ENCODE data around the gene APBB2. TPM values are rescaled to one million over a fixed set of nuclear protein-coding genes. Genes with fewer than 3 reads are reported as not detected.
"Not testable (repeated sequence)": the region's sequence is repeated elsewhere in the genome, so short reads cannot be mapped to it uniquely, and the experiment has no call there.

Gene APBB2
- total and polyA plus RNA-seq, 2 donors, result 20.6 to 67.8 TPM

DNA sequence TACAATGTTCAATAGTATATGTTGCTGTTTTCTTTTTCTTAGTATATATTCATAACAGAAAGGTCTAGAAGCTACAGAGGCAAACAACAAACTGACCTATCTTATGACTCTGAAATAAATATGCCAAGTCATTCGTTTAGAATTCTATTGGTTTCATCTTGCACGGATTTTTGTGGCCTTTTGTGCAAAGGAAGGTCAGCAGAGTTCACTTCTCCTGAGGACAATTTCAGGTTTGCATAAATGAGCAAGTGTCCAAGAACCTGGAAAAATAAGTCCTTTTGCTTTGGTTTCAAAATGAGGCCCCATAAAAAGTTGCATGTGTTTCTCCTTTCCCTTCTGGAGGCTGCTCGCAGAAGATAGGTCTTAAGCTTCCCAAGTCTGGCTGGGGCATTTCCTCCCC is 156.9 kb downstream of the APBB2 start:
- Histone ChIP-seq H3K27ac (ENCODE audit: low read depth) (no peak overlapping the region), H3K36me3 (ENCODE audit: insufficient read depth) (no peaks in the 10 kb centered on the region), H3K4me1 (ENCODE audit: insufficient read depth) (no peaks in the 10 kb centered on the region), H3K4me3 (ENCODE audit: low read depth, low read length) (no peak overlapping the region)
- no peak for DNase-seq (ENCODE audit: extremely low spot score)
- WGBS, result 61% methylated on average over 3 of the region's 3 CpGs

DNA sequence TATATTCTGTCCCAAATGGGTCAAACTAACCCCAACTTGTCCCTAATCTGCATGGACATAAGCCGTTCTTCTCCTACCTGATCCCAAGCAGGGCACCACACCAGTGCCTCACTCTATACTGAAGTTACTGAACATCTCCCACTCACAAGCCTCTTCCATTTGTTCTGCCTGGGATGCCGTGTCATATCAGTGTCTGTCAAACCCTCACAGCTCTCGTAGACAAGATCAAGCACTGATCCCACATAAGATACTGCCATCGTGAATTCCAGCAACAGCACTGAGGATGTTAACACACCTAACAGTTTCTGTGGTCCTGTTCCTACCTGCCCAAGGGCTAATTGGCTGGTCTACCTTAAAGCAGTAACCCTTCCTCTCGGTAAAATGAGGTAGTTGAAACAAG is 162.1 kb downstream of the APBB2 start:
- H3K36me3 ChIP-seq (ENCODE audit: insufficient read depth), result no peaks in the 10 kb centered on the region
- peaks cover 2% of the 10 kb centered on the region for H3K4me1 ChIP-seq (ENCODE audit: insufficient read depth)
- no peak overlapping the region for H3K4me3 ChIP-seq (ENCODE audit: low read depth, low read length)
- no peak overlapping the region for H3K27ac ChIP-seq (ENCODE audit: low read depth)
- WGBS, result 93% methylated on average over 5 of the region's 5 CpGs
- DNase-seq (ENCODE audit: extremely low spot score), result no peak

DNA sequence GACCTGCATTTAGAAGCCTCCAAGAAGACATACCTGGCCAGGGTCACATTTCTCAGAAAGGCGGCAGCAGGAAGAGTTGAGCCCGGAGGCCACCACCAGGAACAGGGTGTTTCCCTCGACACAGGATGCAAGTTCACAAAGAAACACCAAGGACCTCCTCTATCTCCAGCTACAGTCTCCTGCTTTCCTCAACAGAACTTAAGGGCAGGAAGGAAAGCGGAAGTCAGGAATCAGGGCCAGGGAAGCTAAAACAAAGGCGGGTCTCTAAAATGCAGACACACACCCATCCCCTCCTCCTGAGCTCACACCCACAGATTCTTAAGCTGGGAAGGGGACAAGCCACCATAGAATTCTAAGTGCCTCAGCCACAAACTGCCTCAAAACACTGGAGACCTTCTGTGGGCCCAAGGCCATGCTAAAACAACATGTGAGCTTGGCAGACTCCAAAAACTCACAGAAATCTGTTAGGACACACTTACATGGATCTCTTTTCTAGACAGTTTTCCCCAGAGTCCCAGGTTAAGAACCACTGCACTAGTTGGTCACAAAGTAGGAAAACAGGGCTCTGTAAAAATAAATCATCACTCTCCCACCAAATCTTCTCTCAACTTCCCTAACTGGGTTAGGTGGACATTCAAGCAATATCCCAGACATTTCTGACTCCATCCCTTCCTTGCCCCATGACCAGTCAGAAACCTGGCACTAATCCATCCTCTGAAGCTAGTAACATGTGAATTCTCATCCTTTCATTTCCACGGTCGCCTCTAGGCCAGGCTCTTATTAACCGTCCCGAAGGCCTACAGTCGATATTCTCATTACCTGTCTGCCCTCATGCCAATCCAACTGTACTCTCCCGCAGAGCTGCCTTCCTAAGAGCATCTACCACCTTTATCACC is 163.2 kb downstream of the APBB2 start:
- H3K4me3 ChIP-seq (ENCODE audit: low read depth, low read length), result no peak overlapping the region
- no peak for DNase-seq (ENCODE audit: extremely low spot score)
- WGBS, result 81% methylated on average over 11 of the region's 11 CpGs
- H3K4me1 ChIP-seq (ENCODE audit: insufficient read depth), result peaks cover 2% of the 10 kb centered on the region
- no peaks in the 10 kb centered on the region for H3K36me3 ChIP-seq (ENCODE audit: insufficient read depth)
- H3K27ac ChIP-seq (ENCODE audit: low read depth), result no peak overlapping the region

DNA sequence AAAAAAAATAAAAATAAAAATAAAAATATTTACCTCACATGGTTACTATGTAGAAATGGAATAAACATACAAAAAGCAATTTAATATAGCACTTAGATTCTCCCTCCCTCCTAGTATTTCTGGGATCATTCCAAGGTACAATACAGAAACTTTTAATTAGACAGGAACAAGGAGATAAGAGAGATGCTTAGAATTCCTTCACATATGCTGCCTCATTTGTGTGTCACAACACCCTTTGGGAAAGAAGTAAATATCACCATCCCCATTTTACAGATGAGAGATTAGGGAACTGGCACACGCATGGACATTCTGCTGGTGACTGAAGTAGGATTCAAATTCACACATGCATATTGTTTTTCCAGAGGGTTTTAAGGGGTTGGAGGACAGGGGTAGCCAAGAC is 164.2 kb downstream of the APBB2 start:
- H3K27ac ChIP-seq (ENCODE audit: low read depth), result no peak overlapping the region
- WGBS, result 97% methylated on average over 1 of the region's 1 CpG

DNA sequence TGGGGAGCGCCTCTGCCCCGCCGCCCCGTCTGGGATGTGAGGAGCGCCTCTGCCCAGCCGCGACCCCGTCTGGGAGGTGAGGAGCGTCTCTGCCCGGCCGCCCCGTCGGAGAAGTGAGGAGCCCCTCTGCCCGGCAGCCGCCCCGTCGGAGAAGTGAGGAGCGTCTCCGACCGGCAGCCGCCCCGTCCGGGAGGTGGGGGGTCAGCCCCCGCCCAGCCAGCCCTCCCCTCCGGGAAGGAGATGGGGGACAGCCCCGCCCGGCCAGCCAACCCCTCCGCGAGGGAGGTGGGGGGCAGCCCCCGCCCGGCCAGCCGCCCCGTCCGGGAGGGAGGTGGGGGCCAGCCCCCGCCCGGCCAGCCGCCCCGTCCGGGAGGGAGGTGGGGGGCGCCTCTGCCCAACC is 165.2 kb downstream of the APBB2 start:
- WGBS, result 91% methylated on average over 40 of the region's 40 CpGs
- not testable (repeated sequence) for H3K4me3 ChIP-seq (ENCODE audit: low read depth, low read length); H3K36me3 ChIP-seq (ENCODE audit: insufficient read depth); H3K27ac ChIP-seq (ENCODE audit: low read depth); H3K4me1 ChIP-seq (ENCODE audit: insufficient read depth); DNase-seq (ENCODE audit: extremely low spot score)

More for the DNA sequence above, 164.2 kb downstream of the APBB2 start:
- DNase-seq (ENCODE audit: extremely low spot score), result no peak
- Histone ChIP-seq H3K4me3 (ENCODE audit: low read depth, low read length) (no peak overlapping the region), H3K36me3 (ENCODE audit: insufficient read depth) (no peaks in the 10 kb centered on the region), H3K4me1 (ENCODE audit: insufficient read depth) (peaks cover 2% of the 10 kb centered on the region)

DNA sequence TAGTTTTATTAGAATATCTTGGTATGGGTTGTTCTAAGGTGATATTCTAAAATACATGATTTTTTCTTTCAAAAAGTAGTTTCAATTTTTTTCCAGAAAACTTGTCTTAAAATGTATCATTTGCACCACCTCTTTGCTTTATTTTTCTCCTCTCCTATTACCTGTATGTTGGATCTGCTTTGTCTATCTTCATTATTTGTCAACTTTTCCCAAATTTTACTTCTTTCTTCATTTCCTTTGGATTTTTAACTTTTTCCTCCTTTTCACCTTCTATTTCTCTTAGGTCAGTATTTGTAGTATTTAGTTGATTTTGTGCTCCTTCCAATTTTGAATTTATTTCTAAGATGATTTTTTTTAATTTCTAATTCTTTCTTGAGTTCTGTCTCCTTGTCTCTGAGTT is 169.6 kb downstream of the APBB2 start:
- no peak overlapping the region for H3K27ac ChIP-seq (ENCODE audit: low read depth)
- no peaks in the 10 kb centered on the region for H3K36me3 ChIP-seq (ENCODE audit: insufficient read depth)
- DNase-seq (ENCODE audit: extremely low spot score), result no peak
- H3K4me3 ChIP-seq (ENCODE audit: low read depth, low read length), result no peak overlapping the region
- no peaks in the 10 kb centered on the region for H3K4me1 ChIP-seq (ENCODE audit: insufficient read depth)

DNA sequence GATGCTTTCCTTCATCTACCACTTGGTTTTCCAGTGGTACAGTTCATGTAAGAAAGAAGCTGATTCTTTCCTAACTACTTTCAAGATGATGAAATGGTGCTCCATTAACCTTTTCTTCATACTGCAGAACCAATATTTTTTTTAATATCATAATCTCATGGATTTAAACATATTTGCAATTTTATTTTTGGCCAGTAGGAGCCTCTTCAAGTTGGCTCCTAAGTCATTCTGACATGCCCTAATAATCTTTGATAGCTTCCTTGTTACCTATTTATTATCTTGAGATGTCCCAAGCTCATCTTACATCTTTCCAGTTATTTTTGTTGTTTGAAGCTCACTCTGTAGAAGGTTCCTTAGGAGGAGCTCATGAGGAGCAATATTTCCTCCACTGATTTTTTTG is 170.2 kb downstream of the APBB2 start:
- H3K4me1 ChIP-seq (ENCODE audit: insufficient read depth), result no peaks in the 10 kb centered on the region
- no peak for DNase-seq (ENCODE audit: extremely low spot score)
- H3K36me3 ChIP-seq (ENCODE audit: insufficient read depth), result no peaks in the 10 kb centered on the region
- no peak overlapping the region for H3K27ac ChIP-seq (ENCODE audit: low read depth)
- H3K4me3 ChIP-seq (ENCODE audit: low read depth, low read length), result no peak overlapping the region

DNA sequence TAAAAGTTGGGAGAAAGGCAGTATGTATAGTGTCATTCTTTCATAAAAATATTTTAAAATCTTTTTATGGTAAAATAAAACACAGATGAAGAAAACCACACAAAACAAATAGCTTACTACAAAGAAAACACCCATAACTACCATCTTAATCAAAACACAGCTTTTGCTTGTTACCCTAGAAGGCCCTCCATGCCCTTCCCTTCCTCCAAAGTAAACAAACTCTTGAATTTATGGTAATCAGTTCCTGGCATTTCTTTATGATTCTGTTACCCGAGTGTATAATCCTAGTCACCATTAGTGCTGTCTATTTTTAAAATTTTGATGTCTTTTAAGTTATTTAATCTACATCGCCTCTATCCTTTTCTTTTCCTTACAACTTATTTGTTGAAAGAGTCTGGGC is 170.9 kb downstream of the APBB2 start:
- 73% methylated on average over 2 of the region's 2 CpGs for WGBS
- no peaks in the 10 kb centered on the region for H3K4me1 ChIP-seq (ENCODE audit: insufficient read depth)
- H3K36me3 ChIP-seq (ENCODE audit: insufficient read depth), result no peaks in the 10 kb centered on the region
- H3K4me3 ChIP-seq (ENCODE audit: low read depth, low read length), result no peak overlapping the region
- H3K27ac ChIP-seq (ENCODE audit: low read depth), result no peak overlapping the region
- DNase-seq (ENCODE audit: extremely low spot score), result no peak

DNA sequence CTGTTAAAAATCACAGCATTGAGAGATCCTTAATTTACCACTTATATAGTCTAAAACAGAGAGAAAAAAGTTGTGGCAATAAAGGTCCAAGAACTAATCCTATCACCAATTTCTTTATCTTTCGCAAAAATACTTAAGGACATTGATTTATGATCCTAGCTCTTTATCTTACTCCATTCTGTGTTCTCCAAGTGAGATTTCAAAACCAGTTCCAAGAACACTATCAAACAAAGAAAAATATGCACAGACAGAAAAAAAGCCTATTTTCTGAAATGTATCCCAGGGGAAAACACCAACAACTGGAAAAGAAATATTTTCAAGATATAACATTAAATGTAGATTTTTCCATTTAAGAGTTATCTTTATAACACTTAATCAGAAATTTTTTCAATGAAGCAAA is 172.8 kb downstream of the APBB2 start:
- no peak overlapping the region for H3K4me3 ChIP-seq (ENCODE audit: low read depth, low read length)
- WGBS, result 65% methylated on average over 1 of the region's 1 CpG
- H3K36me3 ChIP-seq (ENCODE audit: insufficient read depth), result no peaks in the 10 kb centered on the region
- no peaks in the 10 kb centered on the region for H3K4me1 ChIP-seq (ENCODE audit: insufficient read depth)
- DNase-seq (ENCODE audit: extremely low spot score), result no peak
- H3K27ac ChIP-seq (ENCODE audit: low read depth), result no peak overlapping the region

DNA sequence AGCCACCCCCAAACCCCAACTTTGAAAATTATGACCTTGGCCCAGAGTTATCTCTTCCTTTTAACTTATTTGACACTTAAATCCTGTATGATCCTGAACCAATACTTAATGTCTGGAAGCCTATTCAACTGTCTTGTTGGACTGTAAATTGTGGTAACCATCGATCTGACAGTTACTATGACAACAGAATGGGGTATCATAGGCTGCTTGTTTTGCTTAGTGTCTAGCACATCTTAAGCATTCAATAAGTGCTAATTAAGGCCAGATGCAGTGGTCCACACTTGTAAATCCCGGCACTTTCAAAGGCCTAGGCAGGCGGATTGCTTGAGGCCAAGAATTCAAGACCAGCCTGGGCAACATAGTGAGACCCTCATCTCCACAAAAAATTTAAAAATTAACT is 175.0 kb downstream of the APBB2 start:
- no peaks in the 10 kb centered on the region for H3K36me3 ChIP-seq (ENCODE audit: insufficient read depth)
- 90% methylated on average over 3 of the region's 3 CpGs for WGBS
- no peak overlapping the region for H3K27ac ChIP-seq (ENCODE audit: low read depth)
- no peak for DNase-seq (ENCODE audit: extremely low spot score)
- H3K4me3 ChIP-seq (ENCODE audit: low read depth, low read length), result no peak overlapping the region
- no peaks in the 10 kb centered on the region for H3K4me1 ChIP-seq (ENCODE audit: insufficient read depth)

DNA sequence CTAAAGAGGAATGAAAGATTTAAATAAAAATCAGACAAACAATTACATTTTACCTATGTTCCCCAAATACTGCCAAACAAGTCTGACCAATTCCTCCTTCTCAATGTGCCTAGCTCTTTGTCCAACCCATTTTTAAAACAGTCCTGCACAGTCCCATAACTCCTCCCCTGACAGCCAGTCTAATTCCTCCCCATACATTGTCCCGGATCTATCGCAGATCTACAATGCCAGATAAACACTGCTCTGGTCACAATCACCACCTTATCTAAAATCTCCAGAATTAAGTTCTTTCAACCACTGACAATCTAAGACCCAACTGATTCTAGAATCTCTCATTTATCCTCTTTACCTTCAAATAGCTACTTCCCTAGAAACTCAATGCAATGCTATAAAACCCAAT is 176.0 kb downstream of the APBB2 start:
- Histone ChIP-seq H3K4me3 (ENCODE audit: low read depth, low read length) (no peak overlapping the region), H3K4me1 (ENCODE audit: insufficient read depth) (no peaks in the 10 kb centered on the region), H3K27ac (ENCODE audit: low read depth) (no peak overlapping the region), H3K36me3 (ENCODE audit: insufficient read depth) (no peaks in the 10 kb centered on the region)
- DNase-seq (ENCODE audit: extremely low spot score), result no peak
- WGBS, result 74% methylated on average over 2 of the region's 2 CpGs

DNA sequence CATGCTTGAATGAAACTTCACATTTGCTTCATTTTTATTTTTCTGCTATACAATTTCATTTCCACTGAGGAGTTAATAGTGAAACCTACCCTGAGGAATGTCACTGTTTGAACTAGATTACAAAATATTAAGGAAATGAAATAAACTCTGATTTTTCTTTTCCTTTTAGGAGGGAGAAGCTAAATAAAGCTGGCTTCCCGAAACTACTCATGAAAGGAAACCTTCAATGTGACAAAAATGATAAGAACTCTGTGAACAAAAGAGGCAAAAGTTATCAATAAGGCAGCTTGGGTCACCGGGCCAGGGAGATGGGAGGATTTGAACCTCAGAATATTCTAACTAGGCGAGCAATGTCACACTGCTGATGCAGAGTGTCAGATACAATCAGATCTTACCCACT is 185.2 kb downstream of the APBB2 start:
- 53% methylated on average over 3 of the region's 3 CpGs for WGBS
- Histone ChIP-seq H3K4me1 (ENCODE audit: insufficient read depth) (no peaks in the 10 kb centered on the region), H3K36me3 (ENCODE audit: insufficient read depth) (no peaks in the 10 kb centered on the region), H3K4me3 (ENCODE audit: low read depth, low read length) (no peak overlapping the region), H3K27ac (ENCODE audit: low read depth) (peak overlapping the region; percentile 84)
- no peak for DNase-seq (ENCODE audit: extremely low spot score)

DNA sequence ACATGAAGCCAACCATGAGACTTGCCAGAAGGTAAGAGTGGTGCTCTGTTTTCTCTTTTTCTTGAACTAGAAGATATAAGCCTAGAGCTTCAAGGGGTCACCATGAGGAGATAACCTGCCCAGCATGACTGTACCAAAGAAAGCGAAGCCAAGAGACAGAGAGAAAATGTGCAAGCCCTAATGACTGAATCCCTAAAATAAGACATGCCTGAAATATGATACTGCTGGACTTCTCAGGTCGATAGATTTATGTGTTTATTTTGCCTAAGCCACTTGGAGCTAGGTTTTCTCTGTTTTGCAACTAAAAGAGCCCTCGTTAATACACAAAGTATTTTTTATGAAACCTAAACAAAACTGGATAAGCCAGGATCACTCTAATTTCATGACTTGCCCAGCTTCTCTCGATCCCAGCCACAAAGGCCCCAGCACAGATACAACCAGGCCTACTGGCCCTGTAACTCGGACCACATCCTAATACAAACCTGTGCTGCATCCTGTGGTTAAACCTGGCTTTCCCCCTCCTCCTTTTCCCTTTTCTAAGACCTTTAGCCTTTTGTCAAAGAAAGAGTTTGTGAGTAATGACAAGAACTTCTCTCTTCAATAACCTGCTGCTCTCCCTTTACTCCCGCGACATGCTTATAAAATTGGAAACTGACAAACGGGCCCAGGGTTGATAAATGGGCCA is 185.8 kb downstream of the APBB2 start:
- Histone ChIP-seq H3K27ac (ENCODE audit: low read depth) (no peak overlapping the region), H3K4me1 (ENCODE audit: insufficient read depth) (no peaks in the 10 kb centered on the region), H3K36me3 (ENCODE audit: insufficient read depth) (no peaks in the 10 kb centered on the region), H3K4me3 (ENCODE audit: low read depth, low read length) (no peak overlapping the region)
- DNase-seq (ENCODE audit: extremely low spot score), result no peak
- WGBS, result 43% methylated on average over 8 of the region's 8 CpGs

DNA sequence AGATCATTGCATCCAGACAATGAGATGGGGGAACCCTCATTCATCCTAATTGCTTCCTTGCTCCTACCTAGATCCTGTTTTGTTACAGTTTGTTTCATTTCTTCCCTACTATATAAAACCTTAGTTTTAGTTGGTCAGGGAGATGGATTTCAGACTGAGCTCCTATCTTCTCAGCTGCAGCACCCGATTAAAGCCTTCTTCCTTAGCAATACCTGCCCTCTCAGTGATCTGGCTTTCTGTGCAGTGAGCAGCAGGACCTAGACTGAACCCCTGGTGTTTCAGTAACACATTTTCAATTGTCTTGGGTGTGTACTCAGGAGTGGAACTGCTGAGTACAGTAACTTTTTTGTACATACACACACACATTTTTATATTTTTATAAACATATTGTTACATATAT is 187.4 kb downstream of the APBB2 start:
- no peaks in the 10 kb centered on the region for H3K4me1 ChIP-seq (ENCODE audit: insufficient read depth)
- no peaks in the 10 kb centered on the region for H3K36me3 ChIP-seq (ENCODE audit: insufficient read depth)
- no peak for DNase-seq (ENCODE audit: extremely low spot score)
- WGBS, result 98% methylated on average over 1 of the region's 1 CpG
- no peak overlapping the region for H3K4me3 ChIP-seq (ENCODE audit: low read depth, low read length)
- no peak overlapping the region for H3K27ac ChIP-seq (ENCODE audit: low read depth)

Measured in urinary bladder (tissue), 4 donors.